ENCODE measurements around the gene AP3S2. TPM values are rescaled to one million over a fixed set of nuclear protein-coding genes. Genes with fewer than 3 reads are reported as not detected.

AP3S2 gene
- total RNA-seq, 4 donors from 2014 or later = 13.2 to 106 (median 63.5) TPM

DNA sequence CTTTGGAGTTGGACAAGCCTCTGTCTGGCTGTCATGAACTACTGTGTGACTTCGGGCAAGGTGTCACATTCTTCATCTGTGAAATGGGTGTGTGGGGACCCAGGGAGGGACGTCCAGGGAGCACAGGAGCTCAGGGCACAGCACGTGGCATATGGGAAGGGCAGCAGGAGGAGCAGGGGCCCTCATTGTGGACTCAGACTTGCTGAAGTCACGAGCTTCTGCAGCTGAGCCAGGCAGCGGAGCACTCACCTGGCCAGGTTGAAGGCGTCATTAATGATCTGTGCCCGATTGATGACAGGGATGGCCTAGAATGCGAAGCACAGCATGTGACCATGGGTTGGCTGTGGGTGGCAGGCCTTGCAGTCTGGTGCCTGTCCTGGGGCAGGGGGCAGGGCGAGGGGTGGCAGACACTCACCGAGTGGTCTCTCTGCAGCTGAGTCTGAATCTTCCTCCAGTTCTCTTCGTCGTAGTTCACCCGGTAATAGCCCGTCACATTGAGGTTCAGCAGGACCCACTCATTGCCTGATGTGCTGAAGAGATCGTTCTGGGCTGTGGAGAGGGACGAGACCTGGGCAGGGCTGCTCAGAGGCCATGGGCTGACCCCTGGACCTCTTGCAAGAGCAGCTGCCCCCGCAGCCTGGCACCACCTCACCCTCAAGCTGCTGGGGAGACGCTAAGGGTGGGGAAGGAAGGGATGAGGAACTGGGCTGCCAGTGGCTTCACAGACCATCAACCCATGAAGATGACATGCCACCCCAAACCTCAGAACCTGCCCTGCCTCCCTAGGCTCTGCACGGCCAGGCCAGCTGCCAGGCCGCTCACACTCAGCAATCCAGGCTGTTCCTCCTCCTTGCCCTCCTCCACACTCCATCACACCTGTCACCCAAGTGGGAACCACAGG, 94.5 kb downstream of the AP3S2 start:
- H3K9me3 ChIP-seq = no peaks in the 10 kb centered on the region
- peak overlapping the region in 2 of 4 donors; percentile 15 to 47 for H3K27ac ChIP-seq
- H3K27me3 ChIP-seq = no peaks in the 10 kb centered on the region
- H3K4me1 ChIP-seq = peaks cover 0 to 6% (median 0%) of the 10 kb centered on the region in 4 donors
- peak in 1 of 3 donors; percentile 53 for DNase-seq
- peak overlapping the region in 2 of 4 donors; percentile 26 to 73 for H3K4me3 ChIP-seq
- TF ChIP-seq POLR2A (IDR thresholded peaks at IDR 0.05) = no peak
- TF ChIP-seq, protein P1, sequence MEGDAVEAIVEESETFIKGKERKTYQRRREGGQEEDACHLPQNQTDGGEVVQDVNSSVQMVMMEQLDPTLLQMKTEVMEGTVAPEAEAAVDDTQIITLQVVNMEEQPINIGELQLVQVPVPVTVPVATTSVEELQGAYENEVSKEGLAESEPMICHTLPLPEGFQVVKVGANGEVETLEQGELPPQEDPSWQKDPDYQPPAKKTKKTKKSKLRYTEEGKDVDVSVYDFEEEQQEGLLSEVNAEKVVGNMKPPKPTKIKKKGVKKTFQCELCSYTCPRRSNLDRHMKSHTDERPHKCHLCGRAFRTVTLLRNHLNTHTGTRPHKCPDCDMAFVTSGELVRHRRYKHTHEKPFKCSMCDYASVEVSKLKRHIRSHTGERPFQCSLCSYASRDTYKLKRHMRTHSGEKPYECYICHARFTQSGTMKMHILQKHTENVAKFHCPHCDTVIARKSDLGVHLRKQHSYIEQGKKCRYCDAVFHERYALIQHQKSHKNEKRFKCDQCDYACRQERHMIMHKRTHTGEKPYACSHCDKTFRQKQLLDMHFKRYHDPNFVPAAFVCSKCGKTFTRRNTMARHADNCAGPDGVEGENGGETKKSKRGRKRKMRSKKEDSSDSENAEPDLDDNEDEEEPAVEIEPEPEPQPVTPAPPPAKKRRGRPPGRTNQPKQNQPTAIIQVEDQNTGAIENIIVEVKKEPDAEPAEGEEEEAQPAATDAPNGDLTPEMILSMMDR (IDR thresholded peaks at IDR 0.05) = no peak
- peaks cover 0 to 72% (median 0%) of the 10 kb centered on the region in 3 donors for H3K36me3 ChIP-seq

DNA sequence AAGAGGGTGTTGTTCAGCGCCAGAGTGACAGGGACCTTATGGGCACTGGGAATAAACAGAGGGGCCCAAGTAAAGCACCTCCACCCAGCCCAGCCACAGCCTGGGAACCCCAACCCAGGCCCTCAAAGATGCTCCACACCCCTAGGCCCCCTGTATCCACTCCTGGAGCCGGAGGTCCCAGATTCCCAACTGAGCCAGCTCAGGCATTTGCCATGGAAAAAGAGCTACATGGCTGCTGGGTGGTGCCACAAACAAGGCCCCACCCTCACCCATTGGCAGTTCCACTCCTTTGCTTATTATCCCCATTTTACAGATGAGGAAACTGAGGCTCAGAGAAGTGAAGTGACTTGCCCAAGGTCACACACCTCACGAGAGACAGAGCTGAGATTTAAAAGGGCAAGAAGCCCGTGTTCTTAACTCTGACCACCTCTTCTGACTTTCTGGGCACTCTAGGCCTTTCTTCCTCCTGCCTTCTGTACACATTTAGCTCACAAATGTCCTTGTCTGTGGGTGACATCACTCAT, 96.1 kb downstream of the AP3S2 start:
- Histone ChIP-seq H3K27me3 (no peaks in the 10 kb centered on the region), H3K9me3 (no peaks in the 10 kb centered on the region), H3K4me1 (peaks cover 0 to 10% (median 0%) of the 10 kb centered on the region in 4 donors), H3K27ac (peak overlapping the region in 1 of 4 donors; percentile 47), H3K4me3 (peak overlapping the region in 1 of 4 donors; percentile 3), H3K36me3 (peaks cover 0 to 67% (median 3%) of the 10 kb centered on the region in 3 donors)
- DNase-seq = no peak
- TF ChIP-seq, protein P1 (IDR thresholded peaks at IDR 0.05) = no peak
- TF ChIP-seq POLR2A (IDR thresholded peaks at IDR 0.05) = no peak

DNA sequence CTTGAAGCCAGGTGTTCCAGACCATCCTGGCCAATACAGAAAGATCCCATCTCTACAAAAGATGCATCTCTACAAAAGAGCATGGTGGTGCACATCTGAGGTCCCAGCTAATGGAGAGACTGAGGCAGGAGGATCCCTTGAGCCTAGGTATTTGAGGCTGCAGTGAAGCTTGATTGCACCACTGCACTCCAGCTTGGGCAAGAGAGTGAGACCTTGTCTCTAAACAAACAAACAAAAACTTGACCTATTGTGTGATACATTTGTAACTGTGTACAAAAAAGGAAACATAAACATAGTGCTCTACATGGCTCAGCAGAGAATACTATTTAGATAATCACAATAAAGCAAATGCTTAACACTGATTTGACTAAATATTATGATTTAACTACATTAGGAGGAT, 97.8 kb downstream of the AP3S2 start:
- H3K36me3 ChIP-seq = peaks cover 0 to 67% (median 3%) of the 10 kb centered on the region in 3 donors
- no peaks in the 10 kb centered on the region for H3K9me3 ChIP-seq
- H3K4me3 ChIP-seq = no peak overlapping the region
- no peaks in the 10 kb centered on the region for H3K27me3 ChIP-seq
- TF ChIP-seq, protein P1 (IDR thresholded peaks at IDR 0.05) = no peak
- no peak for TF ChIP-seq POLR2A (IDR thresholded peaks at IDR 0.05)
- H3K4me1 ChIP-seq = peaks cover 0 to 10% (median 0%) of the 10 kb centered on the region in 4 donors
- H3K27ac ChIP-seq = peak overlapping the region in 1 of 4 donors; percentile 14
- DNase-seq = no peak

DNA sequence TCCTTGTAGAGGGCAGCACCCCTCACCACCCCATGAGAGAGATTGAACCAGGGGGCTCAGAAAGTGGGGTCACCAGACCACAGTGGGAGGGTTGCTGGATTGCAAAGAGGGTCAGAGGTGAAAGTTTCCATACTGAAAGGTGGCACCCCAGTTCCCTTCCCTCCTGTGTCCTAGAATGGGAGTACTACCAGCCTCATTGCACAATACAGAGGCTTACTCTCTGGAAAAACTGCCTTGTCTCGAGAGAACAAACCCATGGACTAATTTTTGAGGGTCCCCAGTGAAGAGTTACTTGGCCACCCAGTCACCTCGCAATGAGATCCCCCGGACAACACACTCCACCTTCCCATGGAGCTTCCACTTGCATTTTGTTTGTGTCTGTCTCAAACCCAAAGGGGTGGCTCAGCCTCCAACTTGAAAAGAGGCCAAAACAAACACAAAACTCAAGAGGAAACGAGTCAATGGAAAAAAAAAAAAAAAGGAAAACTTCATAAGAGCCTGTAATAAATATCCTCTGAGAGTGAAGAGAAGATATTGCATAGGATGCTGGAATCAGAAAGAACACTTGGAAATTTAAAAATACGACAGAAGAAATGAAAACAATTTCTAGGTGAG, 99.1 kb downstream of the AP3S2 start:
- Histone ChIP-seq H3K27ac (no peak overlapping the region), H3K4me3 (no peak overlapping the region), H3K9me3 (no peaks in the 10 kb centered on the region), H3K4me1 (peaks cover 0 to 10% (median 0%) of the 10 kb centered on the region in 4 donors), H3K36me3 (peaks cover 0 to 74% (median 3%) of the 10 kb centered on the region in 3 donors), H3K27me3 (no peaks in the 10 kb centered on the region)
- no peak for DNase-seq
- TF ChIP-seq, protein P1 (IDR thresholded peaks at IDR 0.05) = no peak
- peak in 1 of 2 donors; percentile 22 for TF ChIP-seq POLR2A (IDR thresholded peaks at IDR 0.05)

DNA sequence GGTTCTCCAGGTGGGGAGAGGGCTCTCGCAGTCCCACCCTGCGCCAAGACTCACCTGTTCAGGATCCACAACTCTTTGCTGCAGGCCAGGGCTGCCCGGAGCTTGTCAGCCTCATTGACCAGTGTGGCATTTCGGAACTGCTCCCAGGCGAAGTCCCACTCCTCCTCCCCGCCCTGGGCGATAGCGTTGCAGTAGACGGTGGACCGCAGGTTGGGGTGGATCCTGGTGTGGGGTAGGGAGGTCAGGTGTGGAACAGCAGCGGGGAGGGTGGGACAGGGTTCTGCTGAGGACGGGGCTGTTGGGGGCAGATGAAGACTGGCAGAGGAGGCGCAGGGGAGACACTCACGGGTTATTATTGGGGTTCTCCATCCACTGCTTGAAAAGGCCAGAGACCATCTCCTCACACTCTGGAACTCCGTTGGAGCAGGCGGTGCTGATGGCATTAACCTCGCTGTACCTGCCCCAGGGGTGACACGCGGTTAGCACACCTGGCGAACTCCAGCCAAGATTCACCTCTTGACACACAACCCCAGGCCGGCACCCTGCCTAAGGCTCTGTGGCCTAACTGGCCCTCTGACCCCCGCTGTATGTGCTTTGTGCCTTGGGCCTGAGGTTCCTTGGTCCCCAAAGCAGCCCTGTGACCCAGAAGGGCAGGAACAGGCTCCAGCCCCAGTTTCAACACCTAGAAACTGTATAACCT, 101.5 kb downstream of the AP3S2 start:
- peak in 1 of 3 donors; percentile 49 for DNase-seq
- Histone ChIP-seq H3K4me1 (peaks cover 0 to 10% (median 0%) of the 10 kb centered on the region in 4 donors), H3K9me3 (no peaks in the 10 kb centered on the region), H3K27me3 (no peaks in the 10 kb centered on the region), H3K27ac (peak overlapping the region in 2 of 4 donors; percentile 2 to 25), H3K36me3 (peaks cover 0 to 68% (median 3%) of the 10 kb centered on the region in 3 donors), H3K4me3 (no peak overlapping the region)
- TF ChIP-seq POLR2A (IDR thresholded peaks at IDR 0.05) = no peak
- TF ChIP-seq, protein P1 (IDR thresholded peaks at IDR 0.05) = no peak

Data from Peyer's patch (tissue), 4 donors.